ENCODE results near the gene DOCK2.

- no peak for TF ChIP-seq CTCF (conservative IDR thresholded peaks at IDR 0.05; ENCODE audit: low read length)
- TF ChIP-seq EZH2phosphoT487 (IDR thresholded peaks at IDR 0.05; ENCODE audit: borderline replicate concordance, low read depth, low read length) = no peak
Measured at GRCh38 chr5:170115925-170116324, 478.9 kb downstream of the DOCK2 start.

All from OCI-LY7 (cell line).